ENCODE results near the gene FGFR3. TPM values are rescaled to one million over a fixed set of nuclear protein-coding genes. Genes with fewer than 3 reads are reported as not detected.

The FGFR3 gene
- total RNA-seq, 3 donors from 2014 or later, result 25.5 to 79.1 (median 31.2) TPM

DNA sequence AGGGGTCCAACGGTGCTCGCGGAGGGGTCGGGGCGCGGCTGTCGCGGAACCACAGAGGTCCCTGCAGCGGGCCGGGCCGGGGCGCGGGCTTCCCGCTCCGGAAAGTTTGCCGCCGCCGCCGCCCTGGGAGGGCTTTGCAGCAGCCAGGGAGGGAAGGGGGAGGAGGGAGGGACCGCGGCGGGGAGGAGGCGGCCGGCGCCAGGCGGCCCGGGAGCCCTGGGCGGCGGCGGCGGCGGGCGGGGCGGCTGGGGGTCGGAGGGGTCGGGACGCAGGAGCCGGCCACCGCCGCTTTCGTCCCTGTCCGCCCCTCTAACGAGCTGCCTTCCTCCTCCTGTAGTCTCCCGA lies 375 bp downstream of the FGFR3 start:
- ATAC-seq, result peak; percentile 46
- TF ChIP-seq, protein P1, sequence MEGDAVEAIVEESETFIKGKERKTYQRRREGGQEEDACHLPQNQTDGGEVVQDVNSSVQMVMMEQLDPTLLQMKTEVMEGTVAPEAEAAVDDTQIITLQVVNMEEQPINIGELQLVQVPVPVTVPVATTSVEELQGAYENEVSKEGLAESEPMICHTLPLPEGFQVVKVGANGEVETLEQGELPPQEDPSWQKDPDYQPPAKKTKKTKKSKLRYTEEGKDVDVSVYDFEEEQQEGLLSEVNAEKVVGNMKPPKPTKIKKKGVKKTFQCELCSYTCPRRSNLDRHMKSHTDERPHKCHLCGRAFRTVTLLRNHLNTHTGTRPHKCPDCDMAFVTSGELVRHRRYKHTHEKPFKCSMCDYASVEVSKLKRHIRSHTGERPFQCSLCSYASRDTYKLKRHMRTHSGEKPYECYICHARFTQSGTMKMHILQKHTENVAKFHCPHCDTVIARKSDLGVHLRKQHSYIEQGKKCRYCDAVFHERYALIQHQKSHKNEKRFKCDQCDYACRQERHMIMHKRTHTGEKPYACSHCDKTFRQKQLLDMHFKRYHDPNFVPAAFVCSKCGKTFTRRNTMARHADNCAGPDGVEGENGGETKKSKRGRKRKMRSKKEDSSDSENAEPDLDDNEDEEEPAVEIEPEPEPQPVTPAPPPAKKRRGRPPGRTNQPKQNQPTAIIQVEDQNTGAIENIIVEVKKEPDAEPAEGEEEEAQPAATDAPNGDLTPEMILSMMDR (IDR thresholded peaks at IDR 0.05), result no peak
- peak in 2 of 3 donors; percentile 73 to 80 for DNase-seq
- no peaks in the 10 kb centered on the region for H3K36me3 ChIP-seq (ENCODE audit: low read depth)
- H3K4me1 ChIP-seq (ENCODE audit: low read depth), result peaks cover 21% of the 10 kb centered on the region
- intact Hi-C loops (cut with DNase I, micrococcal nuclease), result no loop called here
- no peaks in the 10 kb centered on the region for H3K9me3 ChIP-seq
- H3K4me3 ChIP-seq, result peak overlapping the region; percentile 50

- Histone ChIP-seq H3K4me3 (peak overlapping the region; percentile 50), H3K36me3 (ENCODE audit: low read depth) (no peaks in the 10 kb centered on the region), H3K9me3 (no peaks in the 10 kb centered on the region), H3K4me1 (ENCODE audit: low read depth) (peaks cover 21% of the 10 kb centered on the region)
- TF ChIP-seq, protein P1 (IDR thresholded peaks at IDR 0.05), result no peak
- intact Hi-C loops (cut with DNase I, micrococcal nuclease), result no loop called here
- DNase-seq, result peak in 2 of 3 donors; percentile 39 to 59
- peak; percentile 12 for ATAC-seq
Observed at GRCh38 chr4:1793940-1794808, 1.1 kb downstream of the FGFR3 start.

DNA sequence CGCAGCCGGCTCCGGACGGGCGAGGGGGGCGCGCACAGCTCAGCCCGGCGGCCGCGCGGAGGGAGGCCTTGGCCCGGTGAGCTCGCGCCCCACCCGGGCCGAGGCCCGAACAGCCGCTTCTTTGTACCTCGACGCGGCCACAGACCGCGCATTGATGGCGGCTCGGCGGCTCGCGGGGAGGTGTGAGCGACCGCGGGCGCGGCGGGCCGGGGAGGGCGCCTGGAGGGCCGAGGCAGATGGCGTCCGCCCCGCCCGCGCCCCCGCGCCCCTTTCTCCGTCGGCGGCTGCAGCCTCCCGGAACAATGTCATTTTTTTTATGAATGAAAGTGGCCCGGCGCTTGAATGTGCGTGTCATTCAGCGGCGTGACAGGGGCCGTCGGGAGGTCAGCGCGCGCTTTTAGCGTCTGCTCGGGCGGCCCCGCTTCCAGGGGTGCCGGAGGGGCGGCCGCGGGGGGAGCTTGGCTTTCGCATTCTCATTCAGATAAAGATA lies 1.8 kb downstream of the FGFR3 start:
- ATAC-seq, result peak; percentile 33
- H3K36me3 ChIP-seq (ENCODE audit: low read depth), result no peaks in the 10 kb centered on the region
- TF ChIP-seq, protein P1 (IDR thresholded peaks at IDR 0.05), result no peak
- H3K4me3 ChIP-seq, result peak overlapping the region; percentile 50
- peaks cover 21% of the 10 kb centered on the region for H3K4me1 ChIP-seq (ENCODE audit: low read depth)
- H3K9me3 ChIP-seq, result no peaks in the 10 kb centered on the region
- intact Hi-C loops (cut with DNase I, micrococcal nuclease), result no loop called here
- DNase-seq, result no peak

DNA sequence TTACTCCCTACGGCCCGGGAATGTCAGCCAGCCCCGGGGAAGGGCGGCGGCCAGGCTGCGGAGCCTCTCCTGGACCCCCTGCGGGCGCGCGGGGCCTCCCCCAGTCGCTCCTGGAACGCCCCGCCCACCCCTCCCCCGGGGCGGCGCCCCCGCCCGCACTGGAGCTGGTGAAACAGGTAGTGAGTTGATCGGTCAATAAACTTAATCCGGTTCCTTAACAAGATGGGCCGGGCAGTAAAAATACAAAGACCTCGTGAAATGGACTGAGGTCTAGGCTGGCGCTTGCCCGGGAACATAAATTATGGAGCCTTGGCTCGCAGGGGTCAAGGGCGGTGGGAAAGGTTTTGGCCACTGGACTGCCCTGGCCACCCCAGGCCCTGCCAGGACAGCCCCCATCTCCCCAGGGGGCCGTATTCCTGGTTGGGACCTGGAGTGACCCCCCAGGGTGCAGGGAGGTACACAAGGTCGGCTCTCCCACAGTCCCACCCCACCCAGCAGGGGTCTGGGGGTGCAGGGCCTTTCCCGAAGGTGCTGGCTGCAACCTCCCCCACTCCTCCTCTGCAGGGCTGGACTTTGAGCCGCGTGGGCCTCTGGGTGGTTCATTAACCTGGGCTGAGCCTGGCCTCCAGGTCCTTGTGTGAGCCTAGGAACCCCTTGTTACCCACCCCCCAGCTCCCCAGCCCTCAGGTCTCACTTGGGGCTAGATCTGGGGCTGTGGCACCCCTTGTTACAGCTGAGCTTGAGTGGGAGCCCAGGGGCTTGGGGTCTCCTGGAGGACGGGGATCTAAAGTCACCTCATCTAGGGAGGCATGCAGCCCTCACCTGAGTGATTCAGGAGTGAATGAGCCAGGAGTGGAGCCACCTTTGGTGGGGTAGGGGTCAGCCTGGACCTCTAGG lies 2.5 kb downstream of the FGFR3 start:
- TF ChIP-seq, protein P1 (IDR thresholded peaks at IDR 0.05), result no peak
- DNase-seq (peak; percentile 78 to 86 (median 82)), ATAC-seq (peak; percentile 71)

DNA sequence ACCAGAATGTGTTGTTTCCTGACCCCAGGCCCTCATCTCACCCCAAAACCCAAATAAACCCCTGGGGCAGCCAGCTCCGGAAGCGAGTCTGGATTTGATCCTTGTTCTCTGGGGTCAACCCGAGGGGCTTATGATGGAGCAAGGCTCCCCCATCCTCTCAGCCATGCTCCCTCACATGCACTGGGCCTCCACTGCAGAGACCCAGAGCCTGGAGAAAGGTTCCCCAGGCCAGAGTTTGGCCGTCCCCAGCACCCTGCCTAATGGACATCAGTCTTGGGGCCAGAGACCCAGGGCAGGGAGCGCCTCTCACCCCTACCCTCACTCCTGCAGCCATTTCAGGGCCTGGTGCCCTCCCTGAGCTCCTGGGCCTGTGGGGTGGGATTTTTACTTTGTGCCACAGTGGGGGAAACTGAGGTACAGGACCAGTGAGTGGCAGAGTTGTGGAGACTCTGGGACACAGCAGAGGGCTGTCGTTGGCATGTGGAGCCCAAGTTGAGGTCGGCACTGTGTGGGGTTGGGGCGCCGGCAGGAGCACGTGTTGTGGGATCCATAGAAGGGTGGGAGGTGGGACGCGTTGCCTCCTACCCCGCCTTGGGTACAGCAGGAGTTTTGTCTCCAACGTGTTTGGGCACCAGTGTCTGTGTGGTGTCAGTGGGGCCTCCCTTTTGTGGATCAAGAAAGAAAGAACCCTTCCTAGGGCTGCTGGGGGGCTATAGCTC lies 3.6 kb downstream of the FGFR3 start:
- Histone ChIP-seq H3K36me3 (ENCODE audit: low read depth) (no peaks in the 10 kb centered on the region), H3K9me3 (no peaks in the 10 kb centered on the region), H3K4me1 (ENCODE audit: low read depth) (peaks cover 21% of the 10 kb centered on the region), H3K4me3 (no peak overlapping the region)
- no peak for DNase-seq
- intact Hi-C loops (cut with DNase I, micrococcal nuclease), result no loop called here
- ATAC-seq, result no peak
- TF ChIP-seq, protein P1 (IDR thresholded peaks at IDR 0.05), result no peak

More for the DNA sequence above, 2.5 kb downstream of the FGFR3 start:
- H3K4me1 ChIP-seq (ENCODE audit: low read depth), result peaks cover 21% of the 10 kb centered on the region
- no peaks in the 10 kb centered on the region for H3K9me3 ChIP-seq
- no peaks in the 10 kb centered on the region for H3K36me3 ChIP-seq (ENCODE audit: low read depth)
- peak overlapping the region; percentile 50 for H3K4me3 ChIP-seq
- intact Hi-C loops (cut with DNase I, micrococcal nuclease), result no loop called here

Measured in mucosa of descending colon (tissue), 3 donors.